ENCODE measurements around the gene KRT86. TPM values are rescaled to one million over a fixed set of nuclear protein-coding genes. Genes with fewer than 3 reads are reported as not detected.

The KRT86 gene
- total RNA-seq, 3 donors from 2014 or later (not counting 1 experiment from before 2014, with no cell fraction given): 2.0 to 3.6 (median 2.7) TPM

GRCh38 chr12:52280796-52281560 is 6.5 kb downstream of the KRT86 start:
- intact Hi-C loops (cut with micrococcal nuclease): no loop called here
- H3K36me3 Mint-ChIP-seq: no peaks in the 10 kb centered on the region

GRCh38 chr12:52284562-52285171 is 10.2 kb downstream of the KRT86 start:
- no peak for ATAC-seq
- Mint-ChIP-seq H3K9me3 (no peaks in the 10 kb centered on the region), H3K4me1 (peaks cover 24 to 26% of the 10 kb centered on the region in 2 donors), H3K4me3 (no peak overlapping the region), H3K27ac (no peak overlapping the region), H3K27me3 (ENCODE audit: low read depth in 2 of 2) (peaks cover 6 to 8% of the 10 kb centered on the region in 2 donors), H3K36me3 (no peaks in the 10 kb centered on the region)
- H3K4me1 ChIP-seq (ENCODE audit: control insufficient read depth, insufficient read depth, low read length): peaks cover 20% of the 10 kb centered on the region
- no peak overlapping the region for H3K4me3 ChIP-seq (ENCODE audit: low read length)
- TF ChIP-seq CTCF (IDR thresholded peaks at IDR 0.05): no peak
- 74% methylated on average over 2 of the region's 4 CpGs for WGBS (ENCODE audit: insufficient coverage)
- no peaks in the 10 kb centered on the region for H3K36me3 ChIP-seq (ENCODE audit: control insufficient read depth, insufficient read depth, low read length)
- DNase-seq: no peak
- no peaks in the 10 kb centered on the region for H3K9me3 ChIP-seq (ENCODE audit: control insufficient read depth, insufficient read depth, low read length)
- no peak overlapping the region for H3K27ac ChIP-seq (ENCODE audit: low read length)
- intact Hi-C loops (cut with micrococcal nuclease): no loop called here
- no peaks in the 10 kb centered on the region for H3K27me3 ChIP-seq (ENCODE audit: control insufficient read depth, insufficient read depth, low read length)

More at GRCh38 chr12:52280796-52281560, 6.5 kb downstream of the KRT86 start:
- Mint-ChIP-seq H3K9me3 (no peaks in the 10 kb centered on the region), H3K4me3 (no peak overlapping the region), H3K27ac (no peak overlapping the region), H3K4me1 (peaks cover 13 to 14% of the 10 kb centered on the region in 2 donors), H3K27me3 (ENCODE audit: low read depth in 2 of 2) (peaks cover 17 to 24% of the 10 kb centered on the region in 2 donors)
- DNase-seq (no peak), ATAC-seq (no peak)
- no peak overlapping the region for H3K27ac ChIP-seq (ENCODE audit: low read length)
- WGBS (ENCODE audit: insufficient coverage): 85% methylated on average over 4 of the region's 4 CpGs
- no peak overlapping the region for H3K4me3 ChIP-seq (ENCODE audit: low read length)
- H3K27me3 ChIP-seq (ENCODE audit: control insufficient read depth, insufficient read depth, low read length): peaks cover 4% of the 10 kb centered on the region
- no peaks in the 10 kb centered on the region for H3K36me3 ChIP-seq (ENCODE audit: control insufficient read depth, insufficient read depth, low read length)
- peaks cover 9% of the 10 kb centered on the region for H3K4me1 ChIP-seq (ENCODE audit: control insufficient read depth, insufficient read depth, low read length)
- TF ChIP-seq CTCF (IDR thresholded peaks at IDR 0.05): no peak
- no peaks in the 10 kb centered on the region for H3K9me3 ChIP-seq (ENCODE audit: control insufficient read depth, insufficient read depth, low read length)

GRCh38 chr12:52285172-52285745 is 10.8 kb downstream of the KRT86 start:
- Histone ChIP-seq H3K27me3 (ENCODE audit: control insufficient read depth, insufficient read depth, low read length) (no peaks in the 10 kb centered on the region), H3K36me3 (ENCODE audit: control insufficient read depth, insufficient read depth, low read length) (no peaks in the 10 kb centered on the region), H3K4me3 (ENCODE audit: low read length) (no peak overlapping the region), H3K9me3 (ENCODE audit: control insufficient read depth, insufficient read depth, low read length) (no peaks in the 10 kb centered on the region), H3K27ac (ENCODE audit: low read length) (no peak overlapping the region), H3K4me1 (ENCODE audit: control insufficient read depth, insufficient read depth, low read length) (peaks cover 20% of the 10 kb centered on the region)
- intact Hi-C loops (cut with micrococcal nuclease): no loop called here
- Mint-ChIP-seq H3K9me3 (no peaks in the 10 kb centered on the region), H3K4me1 (peaks cover 24 to 25% of the 10 kb centered on the region in 2 donors), H3K27ac (no peak overlapping the region), H3K36me3 (no peaks in the 10 kb centered on the region), H3K4me3 (no peak overlapping the region), H3K27me3 (ENCODE audit: low read depth in 2 of 2) (peaks cover 0 to 3% of the 10 kb centered on the region in 2 donors)
- 79% methylated on average over 2 of the region's 2 CpGs for WGBS (ENCODE audit: insufficient coverage)
- DNase-seq (no peak), ATAC-seq (no peak)
- TF ChIP-seq CTCF (IDR thresholded peaks at IDR 0.05): no peak
